ENCODE data around the gene MBD3L5.

Gene MBD3L5

DNA sequence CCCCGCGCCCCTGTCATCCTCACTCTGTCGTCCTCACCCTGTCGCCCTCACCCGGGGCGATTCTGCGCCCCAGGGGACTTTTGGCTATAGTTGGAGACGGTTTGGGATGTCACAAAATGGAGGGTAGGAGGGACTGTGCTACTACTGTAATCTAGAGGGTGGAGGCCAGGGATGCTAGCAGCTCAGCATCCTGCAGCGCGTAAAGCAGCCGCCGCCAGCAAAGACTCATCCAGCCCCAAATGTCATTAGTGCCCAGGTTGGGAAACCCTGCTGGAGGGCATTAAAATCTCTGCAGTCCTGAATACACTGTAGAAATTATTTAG is 39.5 kb downstream of the MBD3L5 start:
- H3K4me1 ChIP-seq (ENCODE audit: insufficient read depth, low read length, severe bottlenecking) = peaks cover 12% of the 10 kb centered on the region
- H3K27ac ChIP-seq (ENCODE audit: low read depth, low read length, poor library complexity, severe bottlenecking) = peak overlapping the region; percentile 80
- no peak overlapping the region for H2AFZ ChIP-seq (ENCODE audit: low read length)
- H3K9me2 ChIP-seq (ENCODE audit: low read depth, low read length) = no peaks in the 10 kb centered on the region
- peaks cover 37% of the 10 kb centered on the region for H3K36me3 ChIP-seq (ENCODE audit: insufficient read depth, low read length)
- no peaks in the 10 kb centered on the region for H4K20me1 ChIP-seq (ENCODE audit: insufficient read depth, low read length)
- no peaks in the 10 kb centered on the region for H3K27me3 ChIP-seq (ENCODE audit: insufficient read depth, low read length)
- peak overlapping the region; percentile 85 for H3K9ac ChIP-seq (ENCODE audit: low read length)
- TF ChIP-seq EZH2 (IDR thresholded peaks at IDR 0.05; ENCODE audit: borderline replicate concordance, low read length) = no peak
- TF ChIP-seq, protein P1, sequence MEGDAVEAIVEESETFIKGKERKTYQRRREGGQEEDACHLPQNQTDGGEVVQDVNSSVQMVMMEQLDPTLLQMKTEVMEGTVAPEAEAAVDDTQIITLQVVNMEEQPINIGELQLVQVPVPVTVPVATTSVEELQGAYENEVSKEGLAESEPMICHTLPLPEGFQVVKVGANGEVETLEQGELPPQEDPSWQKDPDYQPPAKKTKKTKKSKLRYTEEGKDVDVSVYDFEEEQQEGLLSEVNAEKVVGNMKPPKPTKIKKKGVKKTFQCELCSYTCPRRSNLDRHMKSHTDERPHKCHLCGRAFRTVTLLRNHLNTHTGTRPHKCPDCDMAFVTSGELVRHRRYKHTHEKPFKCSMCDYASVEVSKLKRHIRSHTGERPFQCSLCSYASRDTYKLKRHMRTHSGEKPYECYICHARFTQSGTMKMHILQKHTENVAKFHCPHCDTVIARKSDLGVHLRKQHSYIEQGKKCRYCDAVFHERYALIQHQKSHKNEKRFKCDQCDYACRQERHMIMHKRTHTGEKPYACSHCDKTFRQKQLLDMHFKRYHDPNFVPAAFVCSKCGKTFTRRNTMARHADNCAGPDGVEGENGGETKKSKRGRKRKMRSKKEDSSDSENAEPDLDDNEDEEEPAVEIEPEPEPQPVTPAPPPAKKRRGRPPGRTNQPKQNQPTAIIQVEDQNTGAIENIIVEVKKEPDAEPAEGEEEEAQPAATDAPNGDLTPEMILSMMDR (IDR thresholded peaks at IDR 0.05; ENCODE audit: low read length) = no peak
- H3F3A ChIP-seq (ENCODE audit: insufficient read depth, low read length) = no peaks in the 10 kb centered on the region
- peak overlapping the region; percentile 91 for H3K4me3 ChIP-seq (ENCODE audit: low read depth, low read length, poor library complexity, severe bottlenecking)
- no peaks in the 10 kb centered on the region for H3K9me3 ChIP-seq (ENCODE audit: low read length)
- peak overlapping the region; percentile 80 for H3K4me2 ChIP-seq (ENCODE audit: low read length)
- H3K79me2 ChIP-seq (ENCODE audit: insufficient read depth, low read length) = peaks cover 11% of the 10 kb centered on the region

DNA sequence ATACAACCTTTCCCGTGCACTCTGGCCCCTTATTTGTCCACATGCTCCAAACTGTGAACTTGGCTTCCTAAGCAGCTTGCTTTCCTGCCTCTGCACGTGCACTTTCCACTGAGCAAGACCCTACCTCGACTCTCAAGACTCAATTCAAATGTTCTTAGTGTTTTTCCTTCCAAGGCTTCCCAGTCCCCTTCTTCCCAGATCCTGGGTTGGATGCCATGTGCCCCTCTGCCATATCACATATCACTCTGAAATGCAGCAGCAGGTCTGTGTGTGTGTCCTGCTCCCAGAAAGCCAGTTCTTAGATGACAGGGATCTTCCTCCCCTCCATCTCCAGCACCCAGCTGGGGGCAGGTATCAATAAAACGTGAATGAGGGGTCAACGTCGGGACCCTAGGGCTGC is 42.2 kb downstream of the MBD3L5 start:
- Histone ChIP-seq H3K79me2 (ENCODE audit: insufficient read depth, low read length) (peaks cover 11% of the 10 kb centered on the region), H3K4me1 (ENCODE audit: insufficient read depth, low read length, severe bottlenecking) (peaks cover 12% of the 10 kb centered on the region), H3K36me3 (ENCODE audit: insufficient read depth, low read length) (peaks cover 64% of the 10 kb centered on the region), H3K9me2 (ENCODE audit: low read depth, low read length) (no peaks in the 10 kb centered on the region), H3K4me3 (ENCODE audit: low read depth, low read length, poor library complexity, severe bottlenecking) (no peak overlapping the region), H3K27ac (ENCODE audit: low read depth, low read length, poor library complexity, severe bottlenecking) (no peak overlapping the region), H4K20me1 (ENCODE audit: insufficient read depth, low read length) (no peaks in the 10 kb centered on the region), H3K4me2 (ENCODE audit: low read length) (no peak overlapping the region), H3K9ac (ENCODE audit: low read length) (no peak overlapping the region), H3K9me3 (ENCODE audit: low read length) (peaks cover 9% of the 10 kb centered on the region; the same call in 1 of the 2 replicates), H2AFZ (ENCODE audit: low read length) (no peak overlapping the region), H3K27me3 (ENCODE audit: insufficient read depth, low read length) (no peaks in the 10 kb centered on the region), H3F3A (ENCODE audit: insufficient read depth, low read length) (no peaks in the 10 kb centered on the region)
- TF ChIP-seq EZH2 (IDR thresholded peaks at IDR 0.05; ENCODE audit: borderline replicate concordance, low read length) = no peak
- TF ChIP-seq, protein P1 (IDR thresholded peaks at IDR 0.05; ENCODE audit: low read length) = no peak

DNA sequence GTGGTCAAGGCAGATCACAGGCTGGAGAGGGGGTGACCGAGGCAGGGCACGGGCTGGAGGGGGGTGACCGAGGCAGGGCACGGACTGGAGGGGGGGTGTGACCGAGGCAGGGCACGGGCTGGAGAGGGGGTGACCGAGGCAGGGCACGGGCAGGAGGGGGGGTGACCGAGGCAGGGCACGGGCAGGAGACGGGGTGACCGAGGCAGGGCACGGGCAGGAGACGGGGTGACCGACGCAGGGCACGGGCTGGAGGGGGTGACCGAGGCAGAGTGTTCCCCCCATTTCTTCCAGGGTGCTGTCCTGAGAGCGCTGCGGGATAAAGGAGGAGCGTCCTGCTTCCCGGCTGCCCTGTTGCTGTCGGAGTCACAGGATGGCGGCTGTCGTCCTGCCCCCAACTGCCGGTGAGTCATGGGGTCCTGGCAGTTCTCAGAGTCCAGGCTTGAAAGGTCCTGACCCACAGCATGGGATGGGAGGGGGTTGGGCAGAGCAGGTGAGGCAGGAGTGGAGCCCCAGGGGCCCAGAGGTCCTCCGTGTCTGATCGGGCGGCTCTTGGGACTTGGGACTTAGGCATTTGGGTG is 44.4 kb downstream of the MBD3L5 start:
- H3K27ac ChIP-seq (ENCODE audit: low read depth, low read length, poor library complexity, severe bottlenecking) = no peak overlapping the region
- H3K9ac ChIP-seq (ENCODE audit: low read length) = no peak overlapping the region
- H3K9me2 ChIP-seq (ENCODE audit: low read depth, low read length) = no peaks in the 10 kb centered on the region
- H3F3A ChIP-seq (ENCODE audit: insufficient read depth, low read length) = no peaks in the 10 kb centered on the region
- no peak overlapping the region for H3K4me3 ChIP-seq (ENCODE audit: low read depth, low read length, poor library complexity, severe bottlenecking)
- TF ChIP-seq, protein P1 (IDR thresholded peaks at IDR 0.05; ENCODE audit: low read length) = no peak
- TF ChIP-seq EZH2 (IDR thresholded peaks at IDR 0.05; ENCODE audit: borderline replicate concordance, low read length) = no peak
- H3K9me3 ChIP-seq (ENCODE audit: low read length) = peaks cover 21% of the 10 kb centered on the region
- peaks cover 10% of the 10 kb centered on the region for H3K79me2 ChIP-seq (ENCODE audit: insufficient read depth, low read length)
- H3K4me2 ChIP-seq (ENCODE audit: low read length) = no peak overlapping the region
- no peak overlapping the region for H2AFZ ChIP-seq (ENCODE audit: low read length)
- peaks cover 7% of the 10 kb centered on the region for H3K4me1 ChIP-seq (ENCODE audit: insufficient read depth, low read length, severe bottlenecking)
- H3K27me3 ChIP-seq (ENCODE audit: insufficient read depth, low read length) = no peaks in the 10 kb centered on the region
- H3K36me3 ChIP-seq (ENCODE audit: insufficient read depth, low read length) = peaks cover 86% of the 10 kb centered on the region
- H4K20me1 ChIP-seq (ENCODE audit: insufficient read depth, low read length) = no peaks in the 10 kb centered on the region

Data from OCI-LY1 (cell line).